HG02970 (cell line): ENCODE data around the gene KRT20.

Experiments
- ATAC-seq: cut with Tn5 transposase; IDR thresholded peaks from one replicate; pipeline ENCODE4 v1.9.1; 2021; ENCODE audit warnings: mild to moderate bottlenecking, moderate library complexity, moderate number of reproducible peaks; ENCODE audit not compliant: unreplicated experiment, low FRiP score

KRT20 gene

GRCh38 chr17:40857535-40857934 is 27.5 kb downstream of the KRT20 start:
- ATAC-seq: no peak

- no peak for ATAC-seq
Measured at GRCh38 chr17:40854175-40854814, 30.7 kb downstream of the KRT20 start.

GRCh38 chr17:40852364-40852763 is 32.7 kb downstream of the KRT20 start:
- ATAC-seq: no peak

GRCh38 chr17:40850293-40850972 is 34.6 kb downstream of the KRT20 start:
- no peak for ATAC-seq

- no peak for ATAC-seq
Measured at GRCh38 chr17:40849723-40850122, 35.3 kb downstream of the KRT20 start.

GRCh38 chr17:40848583-40849235 is 36.3 kb downstream of the KRT20 start:
- no peak for ATAC-seq

- ATAC-seq: no peak
Measured at GRCh38 chr17:40846515-40847144, 38.4 kb downstream of the KRT20 start.

- ATAC-seq: no peak
Measured at GRCh38 chr17:40844671-40845107, 40.4 kb downstream of the KRT20 start.

GRCh38 chr17:40843242-40843641 is 41.8 kb downstream of the KRT20 start:
- no peak for ATAC-seq

- no peak for ATAC-seq
Measured at GRCh38 chr17:40841246-40841645, 43.8 kb downstream of the KRT20 start.

GRCh38 chr17:40839194-40839593 is 45.8 kb downstream of the KRT20 start:
- ATAC-seq: no peak

GRCh38 chr17:40836020-40836419 is 49.0 kb downstream of the KRT20 start:
- no peak for ATAC-seq

- no peak for ATAC-seq
Measured at GRCh38 chr17:40833882-40834281, 51.2 kb downstream of the KRT20 start.

GRCh38 chr17:40832840-40833239 is 52.2 kb downstream of the KRT20 start:
- ATAC-seq: no peak

- no peak for ATAC-seq
Measured at GRCh38 chr17:40830085-40830776, 54.8 kb downstream of the KRT20 start.

- ATAC-seq: no peak
Measured at GRCh38 chr17:40828454-40829044, 56.5 kb downstream of the KRT20 start.

GRCh38 chr17:40827746-40828453 is 57.1 kb downstream of the KRT20 start:
- ATAC-seq: no peak
